Osteoblast (primary cell): ENCODE data around the gene MAP2K3. TPM values are rescaled to one million over a fixed set of nuclear protein-coding genes. Genes with fewer than 3 reads are reported as not detected.

Source experiments
- DNase-seq: peaks from one replicate; pipeline ENCODE4 v3.0.0; 2011; ENCODE audit warnings: low spot score, mixed read lengths; ENCODE audit not compliant: insufficient read length; ENCODE audit errors: missing footprints
- H2AFZ ChIP-seq: 2 replicates; pipeline ENCODE4 v1.6.0; 2011; ENCODE audit warnings: mild to moderate bottlenecking, low read length
- H3K27ac ChIP-seq: 2 replicates; pipeline ENCODE4 v1.5.1; 2011; ENCODE audit warnings: mild to moderate bottlenecking, low read depth, low read length, moderate library complexity
- H3K27me3 ChIP-seq: 2 replicates; pipeline ENCODE4 v1.6.0; 2012; ENCODE audit warnings: mild to moderate bottlenecking, control low read depth, inconsistent platforms, low read length, moderate library complexity; ENCODE audit not compliant: insufficient read depth
- H3K36me3 ChIP-seq: 2 replicates; pipeline ENCODE4 v1.5.1; 2011; ENCODE audit warnings: mild to moderate bottlenecking, low read length, control low read depth, moderate library complexity; ENCODE audit not compliant: insufficient read depth
- H3K4me1 ChIP-seq: 2 replicates; pipeline ENCODE4 v1.5.1; 2011; ENCODE audit warnings: mild to moderate bottlenecking, low read length, control low read depth, moderate library complexity; ENCODE audit not compliant: insufficient read depth
- H3K4me2 ChIP-seq: 2 replicates; pipeline ENCODE4 v1.6.0; 2011; ENCODE audit warnings: mild to moderate bottlenecking, low read length; ENCODE audit not compliant: insufficient read depth
- H3K4me3 ChIP-seq: fragments of 200-600 bp; sonication (generic); 3 replicates; pipeline ENCODE4 v1.5.1; 2012; ENCODE audit warnings: mild to moderate bottlenecking, low read length, inconsistent platforms; ENCODE audit not compliant: insufficient read depth
- H3K79me2 ChIP-seq: 2 replicates; pipeline ENCODE4 v1.6.0; 2012; ENCODE audit warnings: mild to moderate bottlenecking, low read length, control low read depth, inconsistent platforms; ENCODE audit not compliant: insufficient read depth
- H3K9me3 ChIP-seq: 2 replicates; pipeline ENCODE4 v1.5.1; 2011; ENCODE audit warnings: low read depth, low read length, control low read depth
- H4K20me1 ChIP-seq: 2 replicates; pipeline ENCODE4 v1.6.0; 2012; ENCODE audit warnings: mild to moderate bottlenecking, low read length, control low read depth; ENCODE audit not compliant: insufficient read depth
- CTCF ChIP-seq: IDR thresholded peaks from 2 replicates; pipeline ENCODE4 v1.5.1; 2011; ENCODE audit warnings: mild to moderate bottlenecking, low read depth, low read length, moderate library complexity; ENCODE audit errors: extremely low read depth
- total RNA-seq: library from RNA; depleted of rRNA; stranded (reverse); fragments of >200 nt; gene quantifications from 2 replicates; pipeline ENCODE4 v1.2.3, GENCODE V29; 2012

Gene MAP2K3
- total RNA-seq, 1 donor, result 27.5 TPM

GRCh38 chr17:21277332-21277731 is 7.2 kb upstream of the MAP2K3 start:
- Histone ChIP-seq H3K36me3 (no peaks in the 10 kb centered on the region), H2AFZ (no peak overlapping the region), H3K79me2 (no peaks in the 10 kb centered on the region), H3K4me1 (peaks cover 18% of the 10 kb centered on the region), H3K4me3 (no peak overlapping the region), H3K9me3 (no peaks in the 10 kb centered on the region), H3K27me3 (no peaks in the 10 kb centered on the region), H3K27ac (no peak overlapping the region), H3K4me2 (no peak overlapping the region), H4K20me1 (no peaks in the 10 kb centered on the region)
- no peak for TF ChIP-seq CTCF
- no peak for DNase-seq

GRCh38 chr17:21278450-21279197 is 5.9 kb upstream of the MAP2K3 start:
- TF ChIP-seq CTCF, result no peak
- H3K4me3 ChIP-seq, result no peak overlapping the region
- H3K79me2 ChIP-seq, result no peaks in the 10 kb centered on the region
- H4K20me1 ChIP-seq, result no peaks in the 10 kb centered on the region
- peak overlapping the region; percentile 7 for H2AFZ ChIP-seq
- peak; percentile 65 for DNase-seq
- H3K4me2 ChIP-seq, result no peak overlapping the region
- no peak overlapping the region for H3K27ac ChIP-seq
- H3K4me1 ChIP-seq, result peaks cover 31% of the 10 kb centered on the region
- H3K36me3 ChIP-seq, result no peaks in the 10 kb centered on the region
- H3K9me3 ChIP-seq, result no peaks in the 10 kb centered on the region
- H3K27me3 ChIP-seq, result no peaks in the 10 kb centered on the region

- Histone ChIP-seq H3K27me3 (no peaks in the 10 kb centered on the region), H4K20me1 (no peaks in the 10 kb centered on the region), H2AFZ (no peak overlapping the region), H3K36me3 (no peaks in the 10 kb centered on the region), H3K27ac (no peak overlapping the region), H3K4me1 (peaks cover 35% of the 10 kb centered on the region), H3K79me2 (no peaks in the 10 kb centered on the region), H3K4me2 (no peak overlapping the region), H3K9me3 (no peaks in the 10 kb centered on the region), H3K4me3 (no peak overlapping the region)
- no peak for TF ChIP-seq CTCF
- DNase-seq, result no peak
These were observed 5.3 kb upstream of the MAP2K3 start for GRCh38 chr17:21279198-21279535.

GRCh38 chr17:21279582-21279981 is 4.9 kb upstream of the MAP2K3 start:
- H3K9me3 ChIP-seq, result no peaks in the 10 kb centered on the region
- TF ChIP-seq CTCF, result no peak
- H2AFZ ChIP-seq, result peak overlapping the region; percentile 63

More at GRCh38 chr17:21279582-21279981, 4.9 kb upstream of the MAP2K3 start:
- Histone ChIP-seq H3K4me1 (peaks cover 35% of the 10 kb centered on the region), H3K36me3 (no peaks in the 10 kb centered on the region), H3K27ac (no peak overlapping the region), H3K27me3 (no peaks in the 10 kb centered on the region), H4K20me1 (no peaks in the 10 kb centered on the region), H3K4me3 (no peak overlapping the region), H3K79me2 (peaks cover under 1% of the 10 kb centered on the region), H3K4me2 (no peak overlapping the region)
- no peak for DNase-seq
